NCI-H1436 treated with DMSO at 0.1 percent for 48 hours (cell line): ENCODE results near the gene TNFRSF19.
"Not testable (repeated sequence)": the region's sequence is repeated elsewhere in the genome, so short reads cannot be mapped to it uniquely, and the experiment has no call there.

Experiments
- DNase-seq: peaks from one replicate; lab custom pipeline; 2025; lab: John Stamatoyannopoulos, UW

Gene TNFRSF19

GRCh38 chr13:23567906-23568460 lies 2.2 kb upstream of the TNFRSF19 start:
- no peak for DNase-seq

- DNase-seq: no peak
Measured at GRCh38 chr13:23570921-23571315, 706 bp downstream of the TNFRSF19 start.

GRCh38 chr13:23571431-23571830 lies 1.2 kb downstream of the TNFRSF19 start:
- no peak for DNase-seq

- DNase-seq: no peak
Measured at GRCh38 chr13:23572836-23573235, 2.6 kb downstream of the TNFRSF19 start.

GRCh38 chr13:23574421-23575145 lies 4.4 kb downstream of the TNFRSF19 start:
- DNase-seq: no peak

- DNase-seq: no peak
Measured at GRCh38 chr13:23575632-23576031, 5.4 kb downstream of the TNFRSF19 start.

GRCh38 chr13:23578411-23579071 lies 8.3 kb downstream of the TNFRSF19 start:
- DNase-seq: no peak

- DNase-seq: no peak
Measured at GRCh38 chr13:23579072-23579895, 9.1 kb downstream of the TNFRSF19 start.

- no peak for DNase-seq
Measured at GRCh38 chr13:23579896-23580683, 9.9 kb downstream of the TNFRSF19 start.

GRCh38 chr13:23580684-23581060 lies 10.5 kb downstream of the TNFRSF19 start:
- DNase-seq: no peak

GRCh38 chr13:23583491-23583890 lies 13.3 kb downstream of the TNFRSF19 start:
- no peak for DNase-seq

- no peak for DNase-seq
Measured at GRCh38 chr13:23584275-23584674, 14.1 kb downstream of the TNFRSF19 start.

GRCh38 chr13:23586336-23586735 lies 16.1 kb downstream of the TNFRSF19 start:
- no peak for DNase-seq

- no peak for DNase-seq
Measured at GRCh38 chr13:23588666-23589065, 18.5 kb downstream of the TNFRSF19 start.

- no peak for DNase-seq
Measured at GRCh38 chr13:23592596-23592995, 22.4 kb downstream of the TNFRSF19 start.

- DNase-seq: no peak
Measured at GRCh38 chr13:23593148-23593547, 22.9 kb downstream of the TNFRSF19 start.

- DNase-seq: not testable (repeated sequence)
Measured at GRCh38 chr13:23594290-23594689, 24.1 kb downstream of the TNFRSF19 start.

- no peak for DNase-seq
Measured at GRCh38 chr13:23598369-23598768, 28.2 kb downstream of the TNFRSF19 start.

GRCh38 chr13:23599083-23599925 lies 29.1 kb downstream of the TNFRSF19 start:
- DNase-seq: no peak

- DNase-seq: no peak
Measured at GRCh38 chr13:23600100-23600499, 29.9 kb downstream of the TNFRSF19 start.

GRCh38 chr13:23600534-23600933 lies 30.3 kb downstream of the TNFRSF19 start:
- DNase-seq: no peak
